Parathyroid adenoma (tissue), 2 donors: ENCODE measurements around the gene ANKRD27.

Experiments
- H2AFZ ChIP-seq: fragments of 300-600 bp; sonication (generic); one replicate; pipeline ENCODE4 v1.7.0; 2017; ENCODE audit warnings: antibody characterized with exemption, mild to moderate bottlenecking
- H3K27ac ChIP-seq: fragments of 300-600 bp; sonication (generic); one replicate; pipeline ENCODE4 v1.7.0; 2017
- H3K27me3 ChIP-seq: fragments of 300-600 bp; sonication (generic); one replicate; pipeline ENCODE4 v1.7.0; 2017; ENCODE audit warnings: low read length; ENCODE audit not compliant: control insufficient read depth, insufficient read depth
- H3K36me3 ChIP-seq: fragments of 300-600 bp; sonication (generic); one replicate; pipeline ENCODE4 v1.7.0; 2017; ENCODE audit warnings: low read length; ENCODE audit not compliant: control insufficient read depth, insufficient read depth
- H3K4me1 ChIP-seq: fragments of 300-600 bp; sonication (generic); one replicate; pipeline ENCODE4 v1.7.0; 2017; ENCODE audit warnings: control low read depth
- H3K4me2 ChIP-seq: fragments of 300-600 bp; sonication (generic); one replicate; pipeline ENCODE4 v1.7.0; 2017; ENCODE audit warnings: low read length
- H3K4me3 ChIP-seq: fragments of 300-600 bp; sonication (generic); one replicate; pipeline ENCODE4 v1.7.0; 2017; ENCODE audit warnings: low read depth, low read length
- H3K79me2 ChIP-seq: fragments of 300-600 bp; sonication (generic); one replicate; pipeline ENCODE4 v1.7.0; 2017; ENCODE audit warnings: control low read depth
- H3K9ac ChIP-seq: fragments of 300-600 bp; sonication (generic); one replicate; pipeline ENCODE4 v1.7.0; 2017; ENCODE audit warnings: mild to moderate bottlenecking
- H3K9me3 ChIP-seq: fragments of 300-600 bp; sonication (generic); one replicate; pipeline ENCODE4 v1.7.0; 2017; ENCODE audit warnings: low read length; ENCODE audit not compliant: control insufficient read depth
- TF ChIP-seq, protein P1 (sequence below): fragments of 300-600 bp; sonication (generic); IDR thresholded peaks from one replicate; pipeline ENCODE4 v1.7.0; 2017; ENCODE audit warnings: antibody characterized with exemption, mild to moderate bottlenecking
- donor health status: primary hyperparathyroidism.

The ANKRD27 gene

GRCh38 chr19:32603961-32604360, 71.0 kb downstream of the ANKRD27 start:
- no peak overlapping the region for H3K4me2 ChIP-seq
- no peaks in the 10 kb centered on the region for H3K9me3 ChIP-seq
- H2AFZ ChIP-seq = no peak overlapping the region
- H3K36me3 ChIP-seq = no peaks in the 10 kb centered on the region
- H3K27ac ChIP-seq = no peak overlapping the region
- H3K4me1 ChIP-seq = no peaks in the 10 kb centered on the region
- TF ChIP-seq, protein P1, sequence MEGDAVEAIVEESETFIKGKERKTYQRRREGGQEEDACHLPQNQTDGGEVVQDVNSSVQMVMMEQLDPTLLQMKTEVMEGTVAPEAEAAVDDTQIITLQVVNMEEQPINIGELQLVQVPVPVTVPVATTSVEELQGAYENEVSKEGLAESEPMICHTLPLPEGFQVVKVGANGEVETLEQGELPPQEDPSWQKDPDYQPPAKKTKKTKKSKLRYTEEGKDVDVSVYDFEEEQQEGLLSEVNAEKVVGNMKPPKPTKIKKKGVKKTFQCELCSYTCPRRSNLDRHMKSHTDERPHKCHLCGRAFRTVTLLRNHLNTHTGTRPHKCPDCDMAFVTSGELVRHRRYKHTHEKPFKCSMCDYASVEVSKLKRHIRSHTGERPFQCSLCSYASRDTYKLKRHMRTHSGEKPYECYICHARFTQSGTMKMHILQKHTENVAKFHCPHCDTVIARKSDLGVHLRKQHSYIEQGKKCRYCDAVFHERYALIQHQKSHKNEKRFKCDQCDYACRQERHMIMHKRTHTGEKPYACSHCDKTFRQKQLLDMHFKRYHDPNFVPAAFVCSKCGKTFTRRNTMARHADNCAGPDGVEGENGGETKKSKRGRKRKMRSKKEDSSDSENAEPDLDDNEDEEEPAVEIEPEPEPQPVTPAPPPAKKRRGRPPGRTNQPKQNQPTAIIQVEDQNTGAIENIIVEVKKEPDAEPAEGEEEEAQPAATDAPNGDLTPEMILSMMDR = no peak
- H3K27me3 ChIP-seq = no peaks in the 10 kb centered on the region
- H3K4me3 ChIP-seq = no peak overlapping the region
- H3K9ac ChIP-seq = no peak overlapping the region
- no peaks in the 10 kb centered on the region for H3K79me2 ChIP-seq

DNA sequence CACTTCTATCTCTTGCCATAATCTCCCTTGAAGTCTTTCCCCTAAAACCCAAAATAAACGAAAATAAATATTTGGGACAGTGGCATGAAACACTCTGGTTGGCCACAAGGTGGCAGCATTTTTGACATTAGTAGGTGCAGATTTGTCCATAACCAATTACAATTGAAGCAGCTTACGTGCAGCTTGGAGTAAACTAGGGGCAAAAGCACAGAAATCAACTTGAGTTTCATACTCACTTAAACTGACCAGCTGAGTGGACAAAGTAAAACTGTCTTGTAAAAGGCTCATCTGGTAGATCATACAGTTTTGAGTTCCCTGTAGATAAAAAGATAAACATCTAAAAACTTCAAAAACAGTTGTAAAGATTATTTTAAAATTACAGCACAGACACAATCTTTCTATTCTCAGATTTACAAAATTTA, 75.2 kb downstream of the ANKRD27 start:
- no peak overlapping the region for H3K4me2 ChIP-seq
- no peak overlapping the region for H3K4me3 ChIP-seq
- no peak overlapping the region for H3K27ac ChIP-seq
- no peaks in the 10 kb centered on the region for H3K36me3 ChIP-seq
- H3K27me3 ChIP-seq = no peaks in the 10 kb centered on the region
- H3K9me3 ChIP-seq = no peaks in the 10 kb centered on the region
- no peak overlapping the region for H3K9ac ChIP-seq
- H2AFZ ChIP-seq = no peak overlapping the region
- H3K79me2 ChIP-seq = no peaks in the 10 kb centered on the region
- H3K4me1 ChIP-seq = no peaks in the 10 kb centered on the region
- TF ChIP-seq, protein P1 = peak; percentile 89

DNA sequence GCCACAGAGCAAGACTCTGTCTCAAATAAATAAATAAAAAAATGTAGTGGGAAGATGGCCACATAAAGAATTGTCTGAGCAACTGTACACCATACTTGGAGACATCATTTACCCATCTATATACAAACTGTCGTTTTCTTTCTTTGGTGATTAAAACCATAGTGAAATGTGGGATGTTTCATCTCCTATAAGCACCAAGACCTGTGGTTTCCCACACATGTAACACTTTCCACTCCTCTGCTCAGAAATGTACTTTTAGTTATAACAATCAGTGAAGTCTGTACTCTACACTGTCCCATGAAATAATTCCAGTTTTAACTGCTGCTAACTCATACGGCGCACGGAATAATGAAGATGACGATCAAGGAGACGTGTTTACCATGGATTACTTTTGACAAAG, 75.7 kb downstream of the ANKRD27 start:
- Histone ChIP-seq H3K9ac (no peak overlapping the region), H3K27me3 (no peaks in the 10 kb centered on the region), H3K4me3 (no peak overlapping the region), H3K27ac (no peak overlapping the region), H3K36me3 (no peaks in the 10 kb centered on the region), H2AFZ (no peak overlapping the region), H3K4me1 (no peaks in the 10 kb centered on the region), H3K4me2 (no peak overlapping the region), H3K79me2 (no peaks in the 10 kb centered on the region), H3K9me3 (no peaks in the 10 kb centered on the region)
- TF ChIP-seq, protein P1 = no peak

DNA sequence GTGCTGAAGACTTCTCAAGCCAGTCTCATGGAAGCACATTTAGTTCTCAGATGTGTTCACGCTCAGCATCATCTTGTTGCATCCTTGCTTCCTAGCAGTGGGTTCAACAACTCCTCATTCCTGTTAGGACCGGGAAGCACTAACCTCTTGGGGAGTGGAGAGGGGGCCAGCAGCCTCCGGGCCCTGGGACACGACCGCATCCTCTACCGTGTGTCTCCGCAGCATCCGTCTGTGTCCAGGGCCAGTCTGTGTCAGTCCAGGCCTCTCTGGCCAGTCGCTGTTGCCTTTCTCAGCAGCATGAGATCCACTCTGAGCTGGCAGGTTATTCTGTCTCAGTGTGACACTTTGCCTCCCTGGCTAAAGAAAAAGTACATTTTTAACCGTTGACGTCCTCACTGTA, 77.0 kb downstream of the ANKRD27 start:
- Histone ChIP-seq H3K79me2 (peaks cover 2% of the 10 kb centered on the region), H3K36me3 (no peaks in the 10 kb centered on the region), H3K27ac (no peak overlapping the region), H3K27me3 (no peaks in the 10 kb centered on the region), H3K4me1 (no peaks in the 10 kb centered on the region), H3K4me2 (no peak overlapping the region), H3K9me3 (no peaks in the 10 kb centered on the region), H3K4me3 (no peak overlapping the region), H3K9ac (no peak overlapping the region), H2AFZ (no peak overlapping the region)
- TF ChIP-seq, protein P1 = no peak

GRCh38 chr19:32595491-32595890, 79.5 kb downstream of the ANKRD27 start:
- Histone ChIP-seq H3K27me3 (no peaks in the 10 kb centered on the region), H3K27ac (no peak overlapping the region), H3K9me3 (no peaks in the 10 kb centered on the region), H3K79me2 (peaks cover 2% of the 10 kb centered on the region), H3K4me1 (no peaks in the 10 kb centered on the region), H3K36me3 (no peaks in the 10 kb centered on the region), H3K9ac (no peak overlapping the region), H2AFZ (no peak overlapping the region), H3K4me3 (no peak overlapping the region), H3K4me2 (no peak overlapping the region)
- TF ChIP-seq, protein P1 = no peak
